ENCODE measurements around the gene LAMTOR4. TPM values are rescaled to one million over a fixed set of nuclear protein-coding genes. Genes with fewer than 3 reads are reported as not detected.

Gene LAMTOR4
- total and polyA plus RNA-seq, 3 experiments from 2014 or later = 125 to 386 (median 130) TPM

DNA sequence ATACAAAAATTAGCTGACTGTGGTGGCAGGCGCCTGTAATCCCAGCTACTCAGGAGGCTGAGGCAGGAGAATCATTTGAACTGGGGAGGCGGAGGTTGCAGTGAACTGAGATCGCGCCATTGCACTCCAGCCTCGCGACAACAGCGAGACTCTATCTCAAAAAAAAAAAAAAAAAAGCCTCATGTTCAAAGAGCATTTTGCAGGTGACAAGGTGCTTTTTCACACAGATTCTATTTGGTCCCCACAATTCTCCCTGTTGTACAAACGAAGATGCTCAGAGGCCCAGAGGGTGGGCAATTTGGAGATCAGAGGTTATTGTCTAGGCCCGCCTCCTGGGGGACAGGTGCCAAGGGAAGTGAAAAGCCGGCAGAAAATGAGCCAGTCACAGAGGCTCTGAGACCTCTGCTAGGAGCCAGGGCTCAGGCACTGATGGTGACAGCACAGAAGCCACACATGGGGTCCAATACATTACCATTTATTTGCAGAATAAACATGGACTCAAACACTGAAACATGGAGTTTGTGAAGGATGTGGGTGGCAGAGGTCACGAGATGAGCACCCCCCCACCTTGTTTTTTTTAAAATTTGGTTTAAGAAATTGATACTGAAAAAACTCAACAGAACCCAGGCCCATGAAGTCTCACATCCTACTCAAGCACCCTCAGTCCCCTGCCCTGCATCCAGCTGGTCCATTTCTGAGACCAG is 20.6 kb downstream of the LAMTOR4 start:
- peak overlapping the region in 5 of 7 donors; percentile 14 to 82 (median 74) for H3K4me3 Mint-ChIP-seq
- H3K4me3 ChIP-seq (ENCODE audit: low read length) = no peak overlapping the region

DNA sequence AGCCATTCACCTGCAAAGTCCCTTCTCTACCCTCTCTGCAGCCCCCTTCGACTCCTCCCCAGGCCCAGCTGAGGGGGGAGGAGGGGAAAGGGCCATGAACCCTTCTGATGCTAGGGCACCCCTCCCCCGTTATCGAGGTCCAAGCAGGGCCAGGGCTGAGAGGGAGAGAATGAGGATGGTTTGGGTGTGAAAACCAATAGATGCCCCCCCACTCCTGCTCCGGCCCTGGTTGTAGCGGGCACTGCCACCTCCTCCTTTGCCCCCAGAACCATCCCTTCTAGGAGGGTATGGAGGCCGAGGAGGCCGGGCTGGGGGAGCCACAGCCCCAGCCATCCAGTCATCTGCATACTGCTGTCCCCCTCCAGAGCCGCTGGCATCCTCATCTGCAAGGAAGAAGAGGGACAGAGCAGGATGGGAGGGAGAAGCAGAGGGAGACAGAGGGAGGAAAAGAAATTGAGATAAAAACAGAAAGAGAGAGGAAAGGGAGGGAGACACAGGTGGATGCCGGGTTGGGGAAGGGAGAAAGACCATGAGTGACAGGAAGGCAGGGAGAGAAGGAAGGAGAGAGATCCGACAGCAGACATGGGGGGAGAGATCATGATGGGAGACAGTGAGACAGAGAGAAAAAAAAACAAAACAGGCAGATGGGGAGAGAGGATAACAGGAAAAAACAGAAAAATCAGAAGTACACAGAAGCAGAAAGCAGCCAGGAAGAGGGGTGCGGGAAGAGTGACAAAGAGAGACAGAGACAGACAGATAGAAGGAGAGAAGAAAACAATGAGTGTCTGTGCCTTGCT is 21.6 kb downstream of the LAMTOR4 start:
- Mint-ChIP-seq H3K4me1 (peaks cover 42 to 55% (median 45%) of the 10 kb centered on the region in 3 donors), H3K27me3 (peaks cover 32 to 36% of the 10 kb centered on the region in 2 donors), H3K36me3 (peaks cover 0 to 1% (median 0%) of the 10 kb centered on the region in 3 donors), H3K9me3 (no peaks in the 10 kb centered on the region), H3K4me3 (peak overlapping the region; percentile 61 to 81 (median 72)), H3K27ac (peak overlapping the region in 3 of 8 donors; percentile 0 to 77 (median 11))
- Histone ChIP-seq H3K36me3 (ENCODE audit: insufficient read depth, low read length) (no peaks in the 10 kb centered on the region), H3K4me1 (ENCODE audit: insufficient read depth, low read length) (peaks cover 59% of the 10 kb centered on the region), H3K9me3 (ENCODE audit: low read length) (no peaks in the 10 kb centered on the region), H3K27ac (ENCODE audit: low read depth, low read length) (no peak overlapping the region), H3K27me3 (ENCODE audit: insufficient read depth, low read length, poor library complexity, severe bottlenecking) (peaks cover 8% of the 10 kb centered on the region), H3K4me3 (ENCODE audit: low read length) (peak overlapping the region; percentile 36)
- POLR2A ChIA-PET = no interaction called here
- DNase-seq = peak in 1 of 5 donors; percentile 40
- CTCF ChIA-PET = no interaction called here

More for the DNA sequence above, 20.6 kb downstream of the LAMTOR4 start:
- peak in 1 of 5 donors; percentile 61 for DNase-seq
- no peaks in the 10 kb centered on the region for H3K9me3 Mint-ChIP-seq
- no peak overlapping the region for H3K27ac Mint-ChIP-seq
- H3K4me1 ChIP-seq (ENCODE audit: insufficient read depth, low read length) = peaks cover 61% of the 10 kb centered on the region
- peaks cover 8% of the 10 kb centered on the region for H3K27me3 ChIP-seq (ENCODE audit: insufficient read depth, low read length, poor library complexity, severe bottlenecking)
- no peaks in the 10 kb centered on the region for H3K36me3 ChIP-seq (ENCODE audit: insufficient read depth, low read length)
- CTCF ChIA-PET = interaction anchor here (1.6 to 3.4 kb wide), 2 partner anchors 21 to 36 kb away, joined by 4 to 11 read pairs; no protein-coding TSS in a partner anchor
- H3K9me3 ChIP-seq (ENCODE audit: low read length) = no peaks in the 10 kb centered on the region
- H3K27me3 Mint-ChIP-seq = peaks cover 32 to 36% of the 10 kb centered on the region in 2 donors
- H3K27ac ChIP-seq (ENCODE audit: low read depth, low read length) = no peak overlapping the region
- peaks cover 0 to 1% (median 0%) of the 10 kb centered on the region in 3 donors for H3K36me3 Mint-ChIP-seq
- H3K4me1 Mint-ChIP-seq = peaks cover 42 to 58% (median 45%) of the 10 kb centered on the region in 3 donors
- POLR2A ChIA-PET = no interaction called here

DNA sequence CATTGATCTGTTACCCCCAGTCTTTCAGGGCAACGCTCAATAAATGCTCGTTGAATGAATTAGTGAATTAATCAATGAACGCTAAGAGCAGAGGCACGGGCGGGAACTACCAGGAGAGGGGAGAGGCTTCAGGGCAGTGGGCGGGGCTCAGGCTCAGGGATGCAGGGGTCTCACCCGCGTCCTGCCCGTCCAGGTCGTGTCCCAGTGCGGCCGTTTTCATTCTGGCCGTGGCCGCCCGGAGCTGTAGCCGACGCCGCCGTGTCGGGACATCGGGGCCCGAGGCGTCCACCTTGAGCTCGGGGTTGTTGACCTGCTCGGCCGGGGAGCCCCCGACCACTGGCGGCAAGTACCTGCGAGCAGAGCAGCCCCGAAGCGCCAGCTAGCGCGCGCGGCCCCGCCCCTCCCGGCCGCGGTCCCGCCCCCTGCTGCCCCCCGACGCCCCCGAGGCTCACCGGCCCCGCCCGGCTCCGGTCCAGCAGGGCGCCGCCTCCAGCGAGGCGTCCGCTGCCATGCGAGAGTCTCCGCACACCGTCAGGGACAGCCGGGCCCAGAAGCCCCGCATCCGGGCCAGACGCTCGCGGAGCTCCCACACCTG is 22.5 kb downstream of the LAMTOR4 start:
- H3K36me3 Mint-ChIP-seq = peaks cover 0 to 1% (median 0%) of the 10 kb centered on the region in 3 donors
- peak in 3 of 5 donors; percentile 41 to 69 (median 50) for DNase-seq
- CTCF ChIA-PET = interaction anchor here (1.1 kb wide), 1 partner anchor 38 kb away, joined by 5 read pairs; no protein-coding TSS in a partner anchor
- Histone ChIP-seq H3K4me1 (ENCODE audit: insufficient read depth, low read length) (peaks cover 52% of the 10 kb centered on the region), H3K27me3 (ENCODE audit: insufficient read depth, low read length, poor library complexity, severe bottlenecking) (peaks cover 8% of the 10 kb centered on the region), H3K9me3 (ENCODE audit: low read length) (no peaks in the 10 kb centered on the region), H3K36me3 (ENCODE audit: insufficient read depth, low read length) (no peaks in the 10 kb centered on the region), H3K27ac (ENCODE audit: low read depth, low read length) (no peak overlapping the region), H3K4me3 (ENCODE audit: low read length) (peak overlapping the region; percentile 36)
- H3K4me1 Mint-ChIP-seq = peaks cover 40 to 56% (median 41%) of the 10 kb centered on the region in 3 donors
- H3K4me3 Mint-ChIP-seq = peak overlapping the region; percentile 62 to 81 (median 73)
- H3K27ac Mint-ChIP-seq = no peak overlapping the region
- POLR2A ChIA-PET = interaction anchor here (1.0 kb wide), 1 partner anchor 59 kb away, joined by 4 read pairs; no protein-coding TSS in a partner anchor
- H3K9me3 Mint-ChIP-seq = no peaks in the 10 kb centered on the region
- H3K27me3 Mint-ChIP-seq = peaks cover 32 to 33% of the 10 kb centered on the region in 2 donors

DNA sequence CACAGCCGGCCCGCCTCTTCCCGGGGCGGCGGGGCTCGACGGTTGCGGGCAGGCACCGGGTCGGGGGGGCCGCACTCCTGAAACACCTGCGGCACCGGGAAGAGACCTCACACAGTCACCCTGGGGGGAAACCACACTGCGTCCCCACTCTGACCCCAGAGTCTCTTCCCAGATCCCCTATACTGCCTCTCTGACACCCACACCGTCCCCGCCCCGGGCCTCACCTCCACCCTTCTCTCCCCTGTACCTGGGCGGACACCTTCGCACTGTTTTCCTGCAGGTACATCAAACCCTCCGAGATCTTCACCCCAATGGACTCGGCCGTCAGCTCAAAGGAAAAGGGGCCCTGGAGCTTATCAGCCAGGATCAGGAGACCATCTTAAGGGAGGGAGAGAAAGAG is 23.1 kb downstream of the LAMTOR4 start:
- Mint-ChIP-seq H3K36me3 (peaks cover 0 to 1% (median 0%) of the 10 kb centered on the region in 3 donors), H3K4me3 (peak overlapping the region in 6 of 7 donors; percentile 57 to 91 (median 76)), H3K27ac (peak overlapping the region in 3 of 8 donors; percentile 39 to 63 (median 54)), H3K4me1 (peaks cover 39 to 56% (median 40%) of the 10 kb centered on the region in 3 donors), H3K9me3 (no peaks in the 10 kb centered on the region), H3K27me3 (peaks cover 26 to 27% of the 10 kb centered on the region in 2 donors)
- H3K4me3 ChIP-seq (ENCODE audit: low read length) = no peak overlapping the region
- CTCF ChIA-PET = interaction anchor here (0.9 to 1.1 kb wide), 4 partner anchors 14 to 46 kb away, joined by 3 to 5 read pairs (median 4); no protein-coding TSS in a partner anchor
- H3K36me3 ChIP-seq (ENCODE audit: insufficient read depth, low read length) = no peaks in the 10 kb centered on the region
- H3K27me3 ChIP-seq (ENCODE audit: insufficient read depth, low read length, poor library complexity, severe bottlenecking) = peaks cover 8% of the 10 kb centered on the region
- peaks cover 52% of the 10 kb centered on the region for H3K4me1 ChIP-seq (ENCODE audit: insufficient read depth, low read length)
- no peaks in the 10 kb centered on the region for H3K9me3 ChIP-seq (ENCODE audit: low read length)
- POLR2A ChIA-PET = interaction anchor here (1.0 kb wide), 1 partner anchor 58 kb away, joined by 4 read pairs; no protein-coding TSS in a partner anchor
- DNase-seq = peak in 1 of 5 donors; percentile 28
- no peak overlapping the region for H3K27ac ChIP-seq (ENCODE audit: low read depth, low read length)

DNA sequence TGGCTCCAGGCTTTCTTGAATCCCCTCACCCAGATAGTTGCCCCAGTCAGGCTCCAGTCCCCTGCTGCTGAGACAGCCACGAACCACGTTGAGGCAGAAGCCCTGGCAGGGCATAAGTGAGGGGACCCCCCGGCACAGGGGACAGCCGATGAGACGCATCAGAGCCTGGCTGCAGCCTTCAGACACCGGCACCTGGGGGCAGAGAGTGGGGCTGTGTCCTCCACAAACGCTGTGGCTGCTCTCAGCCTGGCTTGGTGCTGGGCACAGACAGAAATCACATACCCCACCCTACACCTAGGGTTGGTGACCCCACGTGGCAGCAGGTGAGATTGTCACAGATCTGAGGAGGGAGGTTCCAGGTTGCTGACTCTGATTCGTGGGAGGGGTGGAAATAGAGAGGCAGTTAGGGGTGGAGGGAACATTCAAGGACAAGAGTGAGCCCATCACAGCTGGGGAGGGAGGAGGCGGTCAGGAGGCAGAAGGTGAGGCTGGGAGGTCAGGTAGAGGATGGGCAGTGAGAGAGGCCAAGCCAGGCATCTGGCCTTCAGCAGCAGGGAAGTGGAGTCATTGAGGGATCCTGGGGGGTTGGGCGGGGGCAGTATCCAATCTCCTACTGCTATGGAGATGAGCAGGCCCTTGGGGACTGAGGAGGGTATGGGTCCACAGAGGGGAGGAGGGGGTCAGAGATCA is 25.2 kb downstream of the LAMTOR4 start:
- no peak overlapping the region for H3K27ac ChIP-seq (ENCODE audit: low read depth, low read length)
- POLR2A ChIA-PET = no interaction called here
- peaks cover 8% of the 10 kb centered on the region for H3K27me3 ChIP-seq (ENCODE audit: insufficient read depth, low read length, poor library complexity, severe bottlenecking)
- peaks cover 8 to 12% of the 10 kb centered on the region in 2 donors for H3K27me3 Mint-ChIP-seq
- peaks cover 41% of the 10 kb centered on the region for H3K4me1 ChIP-seq (ENCODE audit: insufficient read depth, low read length)
- H3K9me3 Mint-ChIP-seq = no peaks in the 10 kb centered on the region
- peaks cover 22 to 42% (median 25%) of the 10 kb centered on the region in 3 donors for H3K4me1 Mint-ChIP-seq
- H3K9me3 ChIP-seq (ENCODE audit: low read length) = no peaks in the 10 kb centered on the region
- no peak overlapping the region for H3K4me3 ChIP-seq (ENCODE audit: low read length)
- H3K27ac Mint-ChIP-seq = no peak overlapping the region
- DNase-seq = no peak
- H3K36me3 Mint-ChIP-seq = peaks cover 0 to 1% (median 0%) of the 10 kb centered on the region in 3 donors
- peak overlapping the region in 1 of 7 donors; percentile 29 for H3K4me3 Mint-ChIP-seq
- CTCF ChIA-PET = no interaction called here
- H3K36me3 ChIP-seq (ENCODE audit: insufficient read depth, low read length) = no peaks in the 10 kb centered on the region

DNA sequence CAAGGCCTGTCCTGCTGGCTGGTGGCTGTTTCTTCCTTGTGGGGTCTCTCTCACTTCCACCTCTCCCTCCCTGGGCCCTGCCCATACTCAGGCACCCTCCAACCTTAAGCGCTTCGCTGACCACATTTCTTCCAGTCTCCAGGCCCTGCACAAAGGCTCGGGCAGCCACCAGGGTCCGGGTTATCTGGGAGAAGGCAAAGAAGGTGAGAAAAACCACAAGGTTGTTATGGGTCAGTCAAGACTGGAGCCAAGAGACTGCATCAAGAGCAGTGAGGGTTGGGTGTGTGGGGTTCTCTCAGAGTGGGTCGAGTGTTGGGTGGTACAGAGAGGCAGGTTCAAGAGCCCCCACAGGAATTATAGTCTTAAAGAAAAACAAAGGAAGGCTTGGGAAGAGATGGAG is 25.9 kb downstream of the LAMTOR4 start:
- H3K4me1 ChIP-seq (ENCODE audit: insufficient read depth, low read length) = peaks cover 34% of the 10 kb centered on the region
- CTCF ChIA-PET = no interaction called here
- H3K4me3 Mint-ChIP-seq = no peak overlapping the region

DNA sequence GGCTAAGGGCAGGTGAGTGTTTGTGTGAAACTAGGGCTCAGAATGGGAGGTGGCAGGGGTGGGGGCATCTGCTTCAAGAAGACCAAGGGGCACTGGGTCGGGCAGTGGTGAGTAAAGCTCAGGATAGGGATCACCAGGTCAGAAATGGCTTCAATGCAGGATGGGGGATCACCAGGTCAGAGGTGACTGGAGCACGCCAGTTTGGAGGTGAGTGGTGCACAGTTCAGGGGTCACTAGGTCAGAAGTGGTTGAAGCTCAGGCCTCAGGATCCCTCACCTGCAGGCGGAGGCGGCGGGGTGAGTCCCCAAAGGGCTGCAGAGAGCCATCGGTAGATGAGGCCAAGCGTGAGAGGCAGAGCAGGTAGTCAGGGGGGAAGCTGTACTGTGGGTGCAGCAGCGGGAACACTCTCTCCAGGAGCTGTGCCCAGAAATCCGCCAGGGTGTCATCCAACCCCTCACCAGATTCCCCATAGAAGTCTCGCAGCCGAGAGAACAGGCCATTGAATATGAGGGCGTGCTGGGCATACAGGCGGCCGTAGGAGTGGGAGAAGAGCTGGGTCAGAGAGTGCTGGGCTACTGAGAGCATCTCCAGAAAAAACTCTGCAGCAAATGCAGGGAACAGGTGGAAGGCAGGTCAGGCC is 26.7 kb downstream of the LAMTOR4 start:
- POLR2A ChIA-PET = interaction anchor here (3.1 kb wide), 1 partner anchor 8 kb away, joined by 18 read pairs; the partner anchor contains the start of gene GAL3ST4

More for the DNA sequence above, 25.9 kb downstream of the LAMTOR4 start:
- Mint-ChIP-seq H3K36me3 (peaks cover 0 to 1% (median 0%) of the 10 kb centered on the region in 3 donors), H3K9me3 (no peaks in the 10 kb centered on the region), H3K27me3 (peaks cover 8 to 10% of the 10 kb centered on the region in 2 donors), H3K4me1 (peaks cover 20 to 37% (median 25%) of the 10 kb centered on the region in 3 donors), H3K27ac (peak overlapping the region in 1 of 8 donors; percentile 10)
- H3K27ac ChIP-seq (ENCODE audit: low read depth, low read length) = no peak overlapping the region
- DNase-seq = no peak
- H3K9me3 ChIP-seq (ENCODE audit: low read length) = no peaks in the 10 kb centered on the region
- no peaks in the 10 kb centered on the region for H3K36me3 ChIP-seq (ENCODE audit: insufficient read depth, low read length)
- peaks cover 8% of the 10 kb centered on the region for H3K27me3 ChIP-seq (ENCODE audit: insufficient read depth, low read length, poor library complexity, severe bottlenecking)
- POLR2A ChIA-PET = no interaction called here
- H3K4me3 ChIP-seq (ENCODE audit: low read length) = no peak overlapping the region

More for the DNA sequence above, 26.7 kb downstream of the LAMTOR4 start:
- no peaks in the 10 kb centered on the region for H3K9me3 ChIP-seq (ENCODE audit: low read length)
- no peaks in the 10 kb centered on the region for H3K9me3 Mint-ChIP-seq
- peaks cover 20 to 33% (median 26%) of the 10 kb centered on the region in 3 donors for H3K4me1 Mint-ChIP-seq
- peaks cover 6 to 9% of the 10 kb centered on the region in 2 donors for H3K27me3 Mint-ChIP-seq
- no peak overlapping the region for H3K4me3 ChIP-seq (ENCODE audit: low read length)
- peaks cover 0 to 1% (median 0%) of the 10 kb centered on the region in 3 donors for H3K36me3 Mint-ChIP-seq
- H3K4me3 Mint-ChIP-seq = peak overlapping the region in 3 of 7 donors; percentile 38 to 81 (median 49)
- no peak for DNase-seq
- H3K27ac ChIP-seq (ENCODE audit: low read depth, low read length) = no peak overlapping the region
- H3K27me3 ChIP-seq (ENCODE audit: insufficient read depth, low read length, poor library complexity, severe bottlenecking) = peaks cover 7% of the 10 kb centered on the region
- CTCF ChIA-PET = no interaction called here
- H3K36me3 ChIP-seq (ENCODE audit: insufficient read depth, low read length) = no peaks in the 10 kb centered on the region
- H3K27ac Mint-ChIP-seq = peak overlapping the region in 3 of 8 donors; percentile 30 to 64 (median 55)
- H3K4me1 ChIP-seq (ENCODE audit: insufficient read depth, low read length) = peaks cover 30% of the 10 kb centered on the region

All from CD8-positive, alpha-beta memory T cell (primary cell).